GM12892 (cell line): Measurements from ENCODE around the gene KIRREL3.

Source experiments
- DNase-seq: peaks from one replicate; pipeline ENCODE4 v3.0.0; 2011; ENCODE audit not compliant: insufficient read length
- FAIRE-seq: peaks from 2 replicates; lab custom pipeline; 2011; peaks lifted over from hg19 to GRCh38; lab: Jason Lieb, UNC
- POLR2A ChIP-seq: IDR thresholded peaks from 2 replicates; pipeline ENCODE4 v1.6.1; 2011; ENCODE audit warnings: low read depth, low read length, control low read depth
- POLR2AphosphoS5 ChIP-seq: IDR thresholded peaks from 2 replicates; pipeline ENCODE4 v1.6.1; 2011; ENCODE audit warnings: low read depth, low read length, control low read depth
- TAF1 ChIP-seq: IDR thresholded peaks from 2 replicates; pipeline ENCODE4 v1.6.1; 2011; ENCODE audit warnings: low read depth, mild to moderate bottlenecking, control low read depth, low read length, borderline replicate concordance

The KIRREL3 gene

GRCh38 chr11:126477535-126478305 is 522.9 kb downstream of the KIRREL3 start:
- no peak for TF ChIP-seq POLR2AphosphoS5
- TF ChIP-seq POLR2A, result no peak
- no peak for TF ChIP-seq TAF1
- no peak for DNase-seq
- FAIRE-seq, result peak; percentile 90

DNA sequence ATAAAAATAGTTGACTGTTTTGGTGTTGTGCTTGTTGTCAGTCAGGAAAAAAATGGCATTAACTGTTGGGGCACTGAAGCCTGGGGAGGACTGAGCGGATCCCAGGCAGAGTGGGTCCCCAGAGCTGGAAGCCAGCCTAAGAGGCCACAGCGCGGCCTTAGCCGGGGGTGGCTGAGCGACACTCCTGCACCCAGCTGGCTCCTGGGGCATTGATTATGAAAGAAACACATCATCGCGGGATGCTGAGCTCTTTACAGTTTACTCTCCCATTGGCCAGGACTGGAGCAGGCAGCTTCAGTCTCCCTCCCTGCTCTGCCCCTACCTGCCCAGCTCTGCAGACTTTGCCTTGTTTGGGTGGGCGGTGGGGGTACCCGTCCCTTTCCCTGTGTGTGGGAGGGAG is 523.6 kb downstream of the KIRREL3 start:
- FAIRE-seq, result no peak
- DNase-seq, result no peak
- no peak for TF ChIP-seq TAF1
- no peak for TF ChIP-seq POLR2A
- no peak for TF ChIP-seq POLR2AphosphoS5

DNA sequence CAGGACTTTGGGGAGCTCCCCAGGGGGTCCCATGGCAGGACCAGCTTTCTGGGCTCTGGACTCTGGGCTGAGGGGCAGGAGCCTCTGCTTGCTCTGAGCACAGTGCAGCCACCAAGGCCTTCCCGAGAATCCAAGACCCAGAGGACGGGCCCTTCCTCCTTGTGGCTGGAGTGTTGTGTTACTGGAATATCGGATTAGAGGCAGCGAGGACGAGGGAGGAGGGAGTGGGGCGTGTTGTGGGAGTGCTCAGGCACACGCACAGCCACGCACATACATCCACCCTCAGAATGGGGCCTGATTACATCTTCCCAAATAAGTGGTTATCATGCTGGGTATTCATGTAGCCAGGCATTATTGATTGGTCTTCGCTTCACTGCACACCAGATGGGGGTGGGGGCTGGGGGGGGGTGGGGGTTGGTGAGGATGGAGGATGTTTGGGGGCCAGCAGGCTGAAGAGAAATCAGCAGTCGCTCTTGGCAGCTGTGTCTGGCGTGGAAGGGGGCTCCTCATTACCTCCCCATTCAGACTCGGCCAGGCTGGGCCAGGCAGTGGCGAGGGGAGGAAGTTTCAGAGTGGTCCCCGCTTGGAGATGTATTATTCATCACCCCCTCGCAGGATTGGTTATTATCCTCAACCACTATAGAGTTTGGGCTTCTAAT is 524.2 kb downstream of the KIRREL3 start:
- DNase-seq (no peak), FAIRE-seq (peak; percentile 54)
- TF ChIP-seq POLR2AphosphoS5 (no peak), POLR2A (no peak), TAF1 (no peak)

GRCh38 chr11:126475014-126475991 is 525.3 kb downstream of the KIRREL3 start:
- TF ChIP-seq TAF1 (no peak), POLR2AphosphoS5 (no peak), POLR2A (no peak)
- FAIRE-seq (no peak), DNase-seq (no peak)

GRCh38 chr11:126474220-126474619 is 526.4 kb downstream of the KIRREL3 start:
- TF ChIP-seq POLR2AphosphoS5 (no peak), POLR2A (no peak), TAF1 (no peak)
- no peak for FAIRE-seq
- DNase-seq, result no peak

- FAIRE-seq (no peak), DNase-seq (no peak)
- TF ChIP-seq POLR2AphosphoS5 (no peak), POLR2A (no peak), TAF1 (no peak)
Measured at GRCh38 chr11:126473269-126473668, 527.3 kb downstream of the KIRREL3 start.

- FAIRE-seq (no peak), DNase-seq (no peak)
- no peak for TF ChIP-seq POLR2A
- no peak for TF ChIP-seq TAF1
- TF ChIP-seq POLR2AphosphoS5, result no peak
Measured at GRCh38 chr11:126469311-126469710, 531.3 kb downstream of the KIRREL3 start.

GRCh38 chr11:126468102-126468521 is 532.5 kb downstream of the KIRREL3 start:
- TF ChIP-seq TAF1 (no peak), POLR2AphosphoS5 (no peak), POLR2A (no peak)
- FAIRE-seq (no peak), DNase-seq (no peak)

DNA sequence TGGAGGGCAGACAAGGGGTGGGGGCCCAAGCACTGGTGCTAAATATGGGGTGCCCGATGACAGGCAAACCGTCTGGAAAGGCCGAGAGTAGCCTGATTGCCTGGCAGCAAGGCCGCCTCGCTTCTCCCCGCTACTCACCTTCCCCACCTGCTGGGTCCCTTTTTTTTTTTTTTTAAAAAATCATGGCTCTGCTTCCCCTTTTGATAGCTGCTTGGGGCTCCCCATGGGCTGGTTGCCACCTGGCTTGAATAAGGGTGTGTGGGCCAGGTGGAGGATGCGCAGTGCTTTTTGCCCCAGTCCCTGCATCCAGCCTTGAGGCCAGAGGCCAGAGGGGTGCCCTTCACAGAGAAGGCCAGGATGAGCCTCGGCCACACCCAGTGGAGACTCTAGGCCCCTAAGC is 533.1 kb downstream of the KIRREL3 start:
- no peak for TF ChIP-seq POLR2A
- TF ChIP-seq POLR2AphosphoS5, result no peak
- TF ChIP-seq TAF1, result no peak
- no peak for DNase-seq
- FAIRE-seq, result no peak

GRCh38 chr11:126467046-126467370 is 533.6 kb downstream of the KIRREL3 start:
- FAIRE-seq (no peak), DNase-seq (no peak)
- TF ChIP-seq POLR2A (no peak), TAF1 (no peak), POLR2AphosphoS5 (no peak)

DNA sequence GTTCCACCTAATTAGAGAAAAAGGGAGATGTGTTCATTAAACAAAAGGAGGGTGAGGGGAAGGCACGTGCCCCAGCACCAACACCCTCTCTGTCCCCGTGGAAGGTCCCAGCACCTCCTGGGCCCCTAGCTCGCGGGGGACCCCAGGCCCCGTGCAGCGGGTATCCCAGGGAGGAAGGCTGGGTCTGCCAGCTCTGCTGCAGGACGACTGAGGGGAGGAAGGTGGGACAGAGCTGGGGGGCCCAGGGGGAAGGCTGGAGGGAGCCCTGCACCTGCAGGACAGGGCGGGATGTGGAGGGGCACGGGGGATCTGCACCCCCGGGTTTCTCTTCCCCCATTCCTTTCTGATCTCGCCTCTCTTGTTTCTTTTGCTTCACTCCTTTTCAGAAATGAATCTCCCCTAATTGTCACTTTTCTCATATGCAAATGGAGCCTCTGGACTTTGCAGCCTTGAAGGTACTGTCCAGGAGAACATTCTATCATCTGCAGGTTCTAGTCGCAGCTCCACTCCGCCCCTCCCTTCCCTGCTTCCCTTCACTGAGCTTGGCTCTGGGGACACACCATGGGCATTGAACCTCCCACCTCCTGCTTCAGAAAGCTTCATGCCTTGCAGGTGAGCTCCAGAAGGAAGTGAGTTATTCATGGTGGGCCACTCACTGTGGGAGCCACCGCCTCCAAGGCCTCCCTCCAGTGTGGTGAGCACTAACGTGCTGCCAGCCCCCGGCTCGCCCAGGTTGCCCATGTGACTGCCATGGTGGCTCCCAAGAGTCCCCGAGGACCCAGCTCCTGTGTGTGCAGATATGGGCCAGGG is 534.1 kb downstream of the KIRREL3 start:
- no peak for TF ChIP-seq POLR2AphosphoS5
- TF ChIP-seq POLR2A, result no peak
- no peak for TF ChIP-seq TAF1
- FAIRE-seq (no peak), DNase-seq (no peak)
